Neural progenitor cell (in vitro differentiated cells): Measurements from ENCODE around the gene PCDH9.

Experiments used
- EZH2 ChIP-seq: fragments of 200-600 bp; sonication (generic); IDR thresholded peaks from 2 replicates; pipeline ENCODE4 v1.6.1; 2017; ENCODE audit warnings: antibody characterized with exemption, mild to moderate bottlenecking, moderate library complexity
- TF ChIP-seq, protein P1 (sequence below): fragments of 200-600 bp; sonication (generic); IDR thresholded peaks from 2 replicates; pipeline ENCODE4 v1.5.1; 2017; ENCODE audit warnings: antibody characterized with exemption, mild to moderate bottlenecking

- TF ChIP-seq, protein P1, sequence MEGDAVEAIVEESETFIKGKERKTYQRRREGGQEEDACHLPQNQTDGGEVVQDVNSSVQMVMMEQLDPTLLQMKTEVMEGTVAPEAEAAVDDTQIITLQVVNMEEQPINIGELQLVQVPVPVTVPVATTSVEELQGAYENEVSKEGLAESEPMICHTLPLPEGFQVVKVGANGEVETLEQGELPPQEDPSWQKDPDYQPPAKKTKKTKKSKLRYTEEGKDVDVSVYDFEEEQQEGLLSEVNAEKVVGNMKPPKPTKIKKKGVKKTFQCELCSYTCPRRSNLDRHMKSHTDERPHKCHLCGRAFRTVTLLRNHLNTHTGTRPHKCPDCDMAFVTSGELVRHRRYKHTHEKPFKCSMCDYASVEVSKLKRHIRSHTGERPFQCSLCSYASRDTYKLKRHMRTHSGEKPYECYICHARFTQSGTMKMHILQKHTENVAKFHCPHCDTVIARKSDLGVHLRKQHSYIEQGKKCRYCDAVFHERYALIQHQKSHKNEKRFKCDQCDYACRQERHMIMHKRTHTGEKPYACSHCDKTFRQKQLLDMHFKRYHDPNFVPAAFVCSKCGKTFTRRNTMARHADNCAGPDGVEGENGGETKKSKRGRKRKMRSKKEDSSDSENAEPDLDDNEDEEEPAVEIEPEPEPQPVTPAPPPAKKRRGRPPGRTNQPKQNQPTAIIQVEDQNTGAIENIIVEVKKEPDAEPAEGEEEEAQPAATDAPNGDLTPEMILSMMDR: no peak
- no peak for TF ChIP-seq EZH2
These were observed 29.1 kb upstream of the PCDH9 start for GRCh38 chr13:67259208-67259607.
